GM18951 (cell line): Measurements from ENCODE around the gene ASPRV1.
"Not testable (repeated sequence)": the region's sequence is repeated elsewhere in the genome, so short reads cannot be mapped to it uniquely, and the experiment has no call there.

Experiments used
- POLR2A ChIP-seq: IDR thresholded peaks from 4 replicates; pipeline ENCODE4 v1.6.1; 2011; ENCODE audit warnings: mild to moderate bottlenecking; ENCODE audit not compliant: insufficient read length, insufficient read depth; ENCODE audit errors: extremely low read depth
- in situ Hi-C: fragments of 300-500 bp; cut with MboI; formaldehyde crosslinking; loops from one replicate; pipeline ENCODE4 v1.12.0; 2022; ENCODE audit warnings: low sequenced_read_pairs, mixed read lengths, inconsistent platforms; ENCODE audit not compliant: unreplicated experiment

Gene ASPRV1

GRCh38 chr2:69961496-69961895 lies at the start of gene ASPRV1:
Gene ASPRV1 (minus strand): TSS chr2:69961631. CDS start chr2:69961436, 195 bp downstream.
- TF ChIP-seq POLR2A, result no peak
- in situ Hi-C loops, result no loop called here

GRCh38 chr2:70010576-70011111 lies 49.2 kb upstream of the ASPRV1 start:
- in situ Hi-C loops, result no loop called here

GRCh38 chr2:70009762-70010575 lies 48.5 kb upstream of the ASPRV1 start:
- in situ Hi-C loops, result no loop called here
- TF ChIP-seq POLR2A, result no peak

More at GRCh38 chr2:70010576-70011111, 49.2 kb upstream of the ASPRV1 start:
- TF ChIP-seq POLR2A, result no peak

GRCh38 chr2:70008290-70008689 lies 46.9 kb upstream of the ASPRV1 start:
- no peak for TF ChIP-seq POLR2A
- in situ Hi-C loops, result no loop called here

- in situ Hi-C loops, result no loop called here
- no peak for TF ChIP-seq POLR2A
Measured at GRCh38 chr2:70007151-70007550, 45.7 kb upstream of the ASPRV1 start.

- no peak for TF ChIP-seq POLR2A
- in situ Hi-C loops, result no loop called here
Measured at GRCh38 chr2:70006447-70006784, 45.0 kb upstream of the ASPRV1 start.

- TF ChIP-seq POLR2A, result no peak
- in situ Hi-C loops, result no loop called here
Measured at GRCh38 chr2:70005752-70006446, 44.5 kb upstream of the ASPRV1 start.

- in situ Hi-C loops, result no loop called here
- no peak for TF ChIP-seq POLR2A
Measured at GRCh38 chr2:70005216-70005615, 43.8 kb upstream of the ASPRV1 start.

- TF ChIP-seq POLR2A, result no peak
- in situ Hi-C loops, result no loop called here
Measured at GRCh38 chr2:70003093-70003830, 41.8 kb upstream of the ASPRV1 start.

- TF ChIP-seq POLR2A, result no peak
- in situ Hi-C loops, result no loop called here
Measured at GRCh38 chr2:70002241-70002899, 40.9 kb upstream of the ASPRV1 start.

GRCh38 chr2:70000529-70000928 lies 39.1 kb upstream of the ASPRV1 start:
- in situ Hi-C loops, result not testable (repeated sequence)

GRCh38 chr2:69998761-69999160 lies 37.3 kb upstream of the ASPRV1 start:
- in situ Hi-C loops, result no loop called here
- TF ChIP-seq POLR2A, result no peak
